MM.1S (cell line): ENCODE data around the gene LXN.

Source experiments
- EZH2 ChIP-seq: fragments of 300-600 bp; sonication (generic); optimal IDR thresholded peaks from 2 replicates; pipeline ENCODE3; 2017; ENCODE audit warnings: low read depth, mild to moderate bottlenecking, antibody characterized with exemption, low read length, mixed read lengths
- EZH2phosphoT487 ChIP-seq: fragments of 300-600 bp; sonication (generic); IDR thresholded peaks from 2 replicates; pipeline ENCODE4 v1.6.1; 2018; ENCODE audit warnings: antibody characterized with exemption, low read length
- TF ChIP-seq, protein P1 (sequence below): fragments of 300-600 bp; sonication (generic); IDR thresholded peaks from 2 replicates; pipeline ENCODE4 v1.5.1; 2016; ENCODE audit warnings: antibody characterized with exemption, low read length, mixed read lengths

DNA sequence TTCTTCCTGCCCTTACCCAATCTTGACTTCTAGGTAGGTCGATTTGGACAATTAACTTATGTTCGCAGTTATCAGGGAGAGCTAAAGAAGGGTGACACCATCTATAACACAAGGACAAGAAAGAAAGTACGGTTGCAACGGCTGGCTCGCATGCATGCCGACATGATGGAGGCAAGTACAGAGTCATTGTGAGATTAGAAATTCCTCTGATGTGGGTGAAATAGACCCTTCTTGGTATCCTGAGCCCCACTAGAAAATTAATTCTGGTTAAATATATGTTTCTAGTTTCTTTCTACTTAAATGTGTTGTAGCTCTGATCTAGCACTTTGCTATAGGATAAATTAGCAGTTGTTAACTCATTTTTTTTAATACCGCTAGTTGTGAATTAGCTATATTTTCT lies 13.6 kb downstream of the LXN start:
- TF ChIP-seq, protein P1, sequence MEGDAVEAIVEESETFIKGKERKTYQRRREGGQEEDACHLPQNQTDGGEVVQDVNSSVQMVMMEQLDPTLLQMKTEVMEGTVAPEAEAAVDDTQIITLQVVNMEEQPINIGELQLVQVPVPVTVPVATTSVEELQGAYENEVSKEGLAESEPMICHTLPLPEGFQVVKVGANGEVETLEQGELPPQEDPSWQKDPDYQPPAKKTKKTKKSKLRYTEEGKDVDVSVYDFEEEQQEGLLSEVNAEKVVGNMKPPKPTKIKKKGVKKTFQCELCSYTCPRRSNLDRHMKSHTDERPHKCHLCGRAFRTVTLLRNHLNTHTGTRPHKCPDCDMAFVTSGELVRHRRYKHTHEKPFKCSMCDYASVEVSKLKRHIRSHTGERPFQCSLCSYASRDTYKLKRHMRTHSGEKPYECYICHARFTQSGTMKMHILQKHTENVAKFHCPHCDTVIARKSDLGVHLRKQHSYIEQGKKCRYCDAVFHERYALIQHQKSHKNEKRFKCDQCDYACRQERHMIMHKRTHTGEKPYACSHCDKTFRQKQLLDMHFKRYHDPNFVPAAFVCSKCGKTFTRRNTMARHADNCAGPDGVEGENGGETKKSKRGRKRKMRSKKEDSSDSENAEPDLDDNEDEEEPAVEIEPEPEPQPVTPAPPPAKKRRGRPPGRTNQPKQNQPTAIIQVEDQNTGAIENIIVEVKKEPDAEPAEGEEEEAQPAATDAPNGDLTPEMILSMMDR = no peak
- TF ChIP-seq EZH2phosphoT487 (no peak), EZH2 (no peak)
